Measurements from ENCODE around the gene TFEB.

The TFEB gene

GRCh38 chr6:41634657-41635056 is 100.8 kb downstream of the TFEB start:
- DNase-seq (ENCODE audit: low read depth), result no peak
- no peak for TF ChIP-seq CTCF (IDR thresholded peaks at IDR 0.05; ENCODE audit: insufficient read depth, low read depth, low read length, missing control alignments)
- no peak overlapping the region for H3K4me3 ChIP-seq (ENCODE audit: low read depth, low read length)
